ENCODE measurements around the gene FRMD4A. TPM values are rescaled to one million over a fixed set of nuclear protein-coding genes. Genes with fewer than 3 reads are reported as not detected.

FRMD4A gene
- total RNA-seq, 1 donor from 2014 or later: 23.7 TPM

DNA sequence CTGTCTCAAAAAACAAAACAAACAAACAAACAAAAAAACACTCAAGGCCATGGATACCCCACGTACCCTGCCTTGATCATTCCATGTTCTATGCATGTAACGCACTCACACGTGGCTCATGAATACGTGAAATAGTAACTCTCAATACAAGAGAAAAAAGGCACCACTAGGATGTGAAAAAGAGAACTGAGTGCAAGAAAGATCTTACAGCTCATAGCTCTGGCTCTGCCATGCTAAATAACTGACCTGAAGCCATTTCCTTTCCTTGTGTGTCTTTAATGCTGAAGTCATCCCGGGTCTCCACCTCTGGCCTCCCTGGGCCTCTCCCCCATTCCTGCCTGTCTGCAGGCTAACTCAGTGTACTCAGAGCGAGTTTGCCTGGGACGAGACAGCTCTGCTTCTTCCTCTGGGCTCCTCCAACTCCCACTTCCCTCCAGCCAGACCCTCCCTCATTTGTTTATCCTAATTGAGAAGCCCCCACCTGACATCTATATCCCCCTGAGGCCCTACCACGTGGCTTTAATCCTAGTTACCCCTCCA, 626.7 kb downstream of the FRMD4A start:
- DNase-seq (ENCODE audit: low spot score): no peak
- intact Hi-C loops (cut with DNase I): no loop called here

DNA sequence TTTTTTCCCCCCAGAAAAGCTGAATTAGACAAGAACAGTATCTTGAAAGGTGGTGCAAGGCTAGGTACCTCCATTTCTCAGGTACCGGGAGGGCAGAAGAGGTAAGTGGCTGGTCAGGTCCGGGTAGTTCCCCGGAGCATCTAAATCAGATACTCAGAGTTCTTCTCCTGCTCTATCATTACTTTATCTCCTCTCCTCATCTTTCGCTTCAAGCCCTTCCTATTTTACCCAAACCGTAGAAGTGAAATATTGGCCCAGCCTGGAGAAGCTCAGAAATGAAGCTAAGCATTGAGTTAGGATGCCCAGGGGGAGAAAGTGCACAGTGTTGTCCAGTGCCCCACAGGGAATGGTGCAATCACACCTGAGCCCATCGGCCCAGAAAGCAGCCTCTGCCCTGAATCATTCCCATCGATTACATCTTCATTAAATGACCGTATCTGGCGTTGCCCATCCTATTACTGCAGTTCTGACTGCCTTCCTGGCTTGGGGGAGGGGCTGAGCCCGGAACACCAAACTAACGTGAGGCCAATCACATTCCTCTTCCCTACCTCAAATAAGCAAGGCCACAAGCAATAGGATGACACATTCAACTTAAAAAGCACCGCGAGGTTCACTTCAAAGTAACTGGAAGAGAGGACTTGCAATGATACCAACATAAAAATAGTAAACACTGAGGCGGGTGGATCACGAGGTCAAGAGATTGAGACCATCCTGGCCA, 627.5 kb downstream of the FRMD4A start:
- intact Hi-C loops (cut with DNase I): no loop called here
- no peak for DNase-seq (ENCODE audit: low spot score)

DNA sequence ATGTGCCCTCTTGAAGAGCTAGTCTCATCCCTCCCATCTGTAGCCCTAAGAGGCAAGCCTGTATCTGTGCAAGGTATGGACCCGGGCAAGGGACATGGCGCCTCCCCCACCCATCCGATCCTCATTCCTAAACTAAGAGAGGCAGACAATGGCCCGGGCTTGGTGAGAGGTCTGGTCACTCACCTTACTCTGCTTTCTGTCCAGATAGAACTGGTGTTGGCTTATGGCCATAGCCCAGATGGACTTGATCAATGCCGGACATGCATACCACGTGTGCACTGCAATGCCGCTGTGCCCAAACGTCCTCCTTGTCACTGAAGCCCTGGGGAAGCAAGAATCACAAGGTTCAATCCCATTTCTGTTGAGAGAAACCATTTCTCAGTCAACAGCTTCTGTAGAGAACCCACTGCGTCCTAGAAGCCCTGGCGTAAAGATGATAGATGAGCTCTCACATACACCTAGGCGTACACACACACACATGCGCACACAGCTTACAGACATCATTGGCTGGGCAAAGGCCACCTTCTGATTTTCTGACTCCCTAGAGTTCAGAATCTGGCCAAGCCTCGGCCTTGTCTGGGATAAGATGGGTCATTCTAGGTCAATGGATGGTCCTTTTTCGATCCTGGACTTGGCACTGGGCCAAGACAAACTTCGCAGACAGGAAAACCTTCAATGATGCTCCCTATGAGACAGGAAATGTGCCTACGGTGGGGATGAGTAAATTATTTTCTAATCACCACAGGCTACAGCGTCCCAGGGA, 629.4 kb downstream of the FRMD4A start:
- intact Hi-C loops (cut with DNase I): no loop called here
- DNase-seq (ENCODE audit: low spot score): no peak

DNA sequence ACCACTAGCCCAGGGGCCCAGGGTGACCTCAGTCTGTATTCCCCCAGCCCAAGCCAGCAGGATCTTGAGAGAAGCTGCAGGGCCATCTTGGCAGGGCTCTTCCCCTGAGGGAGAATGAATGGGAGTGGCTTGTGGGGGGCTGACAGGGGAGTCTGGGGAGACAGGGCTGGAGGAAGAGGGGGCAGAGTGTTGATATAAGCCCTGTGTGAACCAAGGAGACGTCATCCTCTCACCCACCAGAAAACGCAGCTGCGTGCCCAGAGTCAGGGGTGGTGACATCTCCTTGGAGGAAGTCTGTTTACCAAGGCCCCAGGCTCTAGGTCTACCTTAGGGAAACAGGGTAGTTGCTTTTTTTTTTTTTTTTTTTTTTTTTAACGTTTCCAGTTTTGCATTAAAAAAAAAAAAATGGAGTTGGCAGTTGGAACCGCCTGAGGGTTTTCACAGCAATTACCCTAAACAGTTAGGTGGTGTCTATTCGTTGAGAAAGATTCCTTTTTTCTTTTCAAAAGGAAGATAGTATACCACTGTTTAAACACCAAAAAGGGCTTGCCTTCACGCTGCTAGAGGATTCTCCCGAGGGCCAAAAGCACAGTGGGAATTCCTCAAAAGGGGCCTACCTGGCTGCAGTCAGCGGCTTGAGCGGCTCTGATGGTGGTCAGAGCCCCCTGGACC, 630.1 kb downstream of the FRMD4A start:
- intact Hi-C loops (cut with DNase I): no loop called here
- no peak for DNase-seq (ENCODE audit: low spot score)

DNA sequence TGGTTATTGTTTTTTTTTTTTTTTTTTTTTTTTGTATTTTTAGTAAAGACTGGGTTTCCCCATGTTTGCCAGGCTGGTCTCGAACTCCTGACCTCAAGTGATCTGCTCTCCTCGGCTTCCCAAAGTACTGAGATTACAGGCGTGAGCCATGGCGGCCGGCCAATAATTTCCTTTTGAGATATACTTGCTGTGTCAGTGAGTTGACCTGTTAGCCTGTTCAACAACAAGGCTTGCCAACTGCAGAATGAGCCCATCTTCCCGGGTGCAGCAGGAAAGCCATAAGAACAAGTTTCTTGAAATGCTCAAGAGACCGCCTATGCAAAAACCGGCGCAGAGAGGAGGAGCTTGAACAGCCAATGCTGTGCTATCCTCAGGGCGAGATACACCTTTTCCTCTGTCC, 631.5 kb downstream of the FRMD4A start:
- intact Hi-C loops (cut with DNase I): no loop called here
- DNase-seq (ENCODE audit: low spot score): no peak

GRCh38 chr10:13698217-13698616, 632.5 kb downstream of the FRMD4A start:
- intact Hi-C loops (cut with DNase I): loop anchor here (1.0 kb wide), 1 partner anchor 12 kb away; no protein-coding TSS in a partner anchor
- DNase-seq (ENCODE audit: low spot score): no peak

DNA sequence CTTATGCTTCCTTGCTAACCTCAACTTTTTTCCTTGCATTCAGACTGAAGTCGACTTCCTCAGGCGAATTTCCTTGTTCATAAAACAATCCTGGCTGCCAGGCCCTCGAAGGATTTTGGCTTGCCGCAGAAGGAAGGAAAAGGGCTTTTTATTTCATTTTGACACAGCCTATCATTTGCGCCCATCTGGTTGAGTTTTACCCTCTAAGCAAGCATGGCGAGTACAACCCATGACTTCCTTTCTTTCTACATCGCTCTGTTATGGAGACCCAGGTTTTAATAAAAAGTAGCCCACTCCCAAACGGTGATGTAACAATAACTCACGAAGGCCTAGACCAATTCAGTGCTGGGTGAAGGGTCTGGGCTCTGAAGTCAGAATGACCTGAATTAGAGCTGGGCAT, 634.7 kb downstream of the FRMD4A start:
- intact Hi-C loops (cut with DNase I): no loop called here
- no peak for DNase-seq (ENCODE audit: low spot score)

DNA sequence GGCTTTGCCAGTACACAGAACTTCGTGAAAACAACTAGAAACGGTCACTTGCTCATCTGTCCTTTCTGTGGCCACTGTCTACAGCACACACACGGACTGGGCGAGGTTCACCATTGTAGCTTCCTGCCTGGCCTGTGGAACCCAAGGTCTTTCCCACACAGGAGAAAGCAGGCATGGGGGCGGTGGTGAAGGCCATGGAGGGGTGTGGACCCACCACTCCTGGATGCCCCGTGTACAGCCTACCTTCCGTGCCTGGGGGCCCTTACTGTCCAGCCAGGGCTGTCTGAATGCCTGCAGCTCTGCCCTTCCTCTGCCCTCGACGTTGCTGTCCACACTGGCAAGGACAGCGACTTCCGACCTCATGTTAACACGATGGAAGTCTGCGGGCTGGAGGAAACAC, 635.1 kb downstream of the FRMD4A start:
- intact Hi-C loops (cut with DNase I): no loop called here
- DNase-seq (ENCODE audit: low spot score): no peak

- DNase-seq (ENCODE audit: low spot score): no peak
- intact Hi-C loops (cut with DNase I): no loop called here
Observed at GRCh38 chr10:13693783-13694700, 636.7 kb downstream of the FRMD4A start.

- intact Hi-C loops (cut with DNase I): no loop called here
Observed at GRCh38 chr10:13690281-13690825, 640.4 kb downstream of the FRMD4A start.

DNA sequence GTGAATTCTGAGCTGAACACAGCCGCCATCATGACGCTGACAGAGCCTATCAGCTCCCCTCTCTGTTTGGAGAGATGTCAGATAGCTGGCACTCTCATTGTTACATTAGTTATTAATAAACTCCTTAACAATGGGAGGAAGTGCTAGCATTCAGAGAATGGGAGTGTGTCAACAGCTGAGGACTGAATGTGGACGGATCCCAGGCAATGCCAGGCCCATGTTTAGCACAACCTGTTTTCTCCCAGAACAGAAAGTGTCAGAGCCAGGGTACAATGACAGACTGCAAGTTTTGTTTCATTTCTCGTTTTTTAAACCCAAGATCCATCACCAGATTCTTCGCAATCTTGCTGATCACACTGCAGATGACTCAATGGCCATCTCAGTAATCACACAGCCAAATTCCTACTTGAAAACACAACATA, 644.4 kb downstream of the FRMD4A start:
- no peak for DNase-seq (ENCODE audit: low spot score)
- intact Hi-C loops (cut with DNase I): loop anchor here (1.0 kb wide), 1 partner anchor 12 kb away; no protein-coding TSS in a partner anchor

More at GRCh38 chr10:13690281-13690825, 640.4 kb downstream of the FRMD4A start:
- DNase-seq (ENCODE audit: low spot score): no peak

- intact Hi-C loops (cut with DNase I): loop anchor here (1.0 to 2.0 kb wide), 2 partner anchors 12 to 21 kb away; no protein-coding TSS in a partner anchor
- no peak for DNase-seq (ENCODE audit: low spot score)
Observed at GRCh38 chr10:13685885-13686284, 644.8 kb downstream of the FRMD4A start.

- no peak for DNase-seq (ENCODE audit: low spot score)
- intact Hi-C loops (cut with DNase I): loop anchor here (2.0 kb wide), 1 partner anchor 22 kb away; no protein-coding TSS in a partner anchor
Observed at GRCh38 chr10:13684806-13685482, 645.8 kb downstream of the FRMD4A start.

DNA sequence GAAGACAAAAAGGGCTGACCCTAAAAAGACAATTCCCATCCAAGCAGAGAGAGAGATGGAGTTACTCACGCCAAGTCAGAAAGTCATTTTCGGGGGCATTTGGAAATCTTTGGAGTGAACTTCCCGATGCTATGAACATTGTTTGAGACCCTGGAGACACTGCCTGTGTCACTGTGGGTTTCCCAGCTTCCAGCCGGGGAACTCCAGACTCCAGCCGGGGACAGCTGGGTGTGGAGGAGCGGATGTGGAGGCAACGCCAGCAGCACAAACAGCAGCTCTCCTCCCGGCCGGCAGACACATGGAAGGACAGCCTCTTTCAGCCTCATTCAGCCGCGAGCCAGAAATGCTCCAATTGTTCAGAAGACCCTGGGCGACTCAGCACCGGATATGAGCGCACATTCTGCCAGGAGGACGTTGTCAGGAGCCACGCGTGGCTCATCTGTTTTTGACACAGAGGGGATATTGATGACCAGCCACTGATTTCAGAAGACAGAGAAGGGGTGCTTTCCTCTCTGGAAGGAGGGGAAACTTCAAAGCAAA, 646.4 kb downstream of the FRMD4A start:
- peak; percentile 87 for DNase-seq (ENCODE audit: low spot score)
- intact Hi-C loops (cut with DNase I): loop anchor here (2.0 kb wide), 1 partner anchor 22 kb away; no protein-coding TSS in a partner anchor

DNA sequence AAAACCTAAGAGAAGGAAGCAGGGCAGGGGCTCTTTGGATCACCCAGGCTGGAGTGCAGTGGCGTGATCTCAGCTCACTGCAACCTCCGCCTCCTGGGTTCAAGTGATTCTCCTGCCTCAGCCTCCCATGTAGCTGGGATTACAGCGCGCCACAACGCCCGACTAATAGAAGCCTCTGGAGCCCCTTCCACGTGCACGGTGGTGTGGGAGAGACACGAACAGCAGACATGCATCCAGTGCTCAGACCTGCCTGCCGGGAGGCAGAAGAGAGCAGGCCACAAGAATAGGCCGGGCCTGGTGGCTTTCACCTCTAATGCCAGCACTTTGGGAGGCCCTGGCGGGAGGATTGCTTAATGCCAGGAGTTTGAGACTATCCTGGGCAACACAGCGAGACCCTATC, 647.7 kb downstream of the FRMD4A start:
- intact Hi-C loops (cut with DNase I): no loop called here
- DNase-seq (ENCODE audit: low spot score): no peak

DNA sequence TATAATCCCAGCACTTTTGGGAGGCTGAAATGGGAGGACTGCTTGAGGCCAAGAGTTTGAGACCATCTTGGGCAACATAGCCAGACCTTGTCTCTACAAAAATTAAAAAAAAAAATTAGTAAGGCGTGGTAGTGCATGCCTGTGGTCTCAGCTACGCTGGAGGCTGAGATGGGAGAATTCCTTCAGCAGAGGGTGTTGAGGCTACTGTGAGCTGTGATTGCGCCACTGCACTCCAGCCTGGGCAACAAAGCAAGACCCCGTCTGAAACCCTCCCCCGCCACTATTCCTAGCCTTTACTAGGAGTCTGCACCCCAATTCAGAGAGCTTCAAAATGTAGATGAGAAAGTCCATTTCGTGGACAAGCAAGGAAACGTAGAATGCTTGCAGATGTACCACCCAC, 648.8 kb downstream of the FRMD4A start:
- intact Hi-C loops (cut with DNase I): no loop called here

GRCh38 chr10:13681528-13681927, 649.2 kb downstream of the FRMD4A start:
- DNase-seq (ENCODE audit: low spot score): no peak
- intact Hi-C loops (cut with DNase I): no loop called here

More for the DNA sequence above, 648.8 kb downstream of the FRMD4A start:
- no peak for DNase-seq (ENCODE audit: low spot score)

DNA sequence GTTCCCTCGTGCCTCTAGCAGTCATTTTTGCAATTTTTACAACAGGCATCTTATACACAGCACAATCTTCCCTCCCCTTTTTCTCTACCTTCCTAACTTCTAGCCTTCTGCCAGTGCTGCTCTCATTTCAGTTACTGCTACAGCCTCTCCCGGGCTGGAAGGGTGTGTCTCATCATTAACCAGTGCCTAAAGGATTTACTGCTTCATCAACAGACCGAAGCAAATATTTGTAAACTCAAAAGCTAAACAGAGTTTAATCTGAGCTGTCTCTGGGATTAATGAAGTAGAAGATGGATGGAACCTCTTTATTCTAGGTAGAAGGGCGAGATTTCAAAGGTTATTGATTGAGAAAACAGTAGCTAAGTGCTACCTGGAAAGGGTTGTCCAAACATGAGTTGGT, 649.6 kb downstream of the FRMD4A start:
- intact Hi-C loops (cut with DNase I): no loop called here
- DNase-seq (ENCODE audit: low spot score): no peak

Data from cardiac septum (tissue), 1 donor.